ENCODE measurements around the gene MZT2A.
"Not testable (repeated sequence)": the region's sequence is repeated elsewhere in the genome, so short reads cannot be mapped to it uniquely, and the experiment has no call there.

Gene MZT2A

DNA sequence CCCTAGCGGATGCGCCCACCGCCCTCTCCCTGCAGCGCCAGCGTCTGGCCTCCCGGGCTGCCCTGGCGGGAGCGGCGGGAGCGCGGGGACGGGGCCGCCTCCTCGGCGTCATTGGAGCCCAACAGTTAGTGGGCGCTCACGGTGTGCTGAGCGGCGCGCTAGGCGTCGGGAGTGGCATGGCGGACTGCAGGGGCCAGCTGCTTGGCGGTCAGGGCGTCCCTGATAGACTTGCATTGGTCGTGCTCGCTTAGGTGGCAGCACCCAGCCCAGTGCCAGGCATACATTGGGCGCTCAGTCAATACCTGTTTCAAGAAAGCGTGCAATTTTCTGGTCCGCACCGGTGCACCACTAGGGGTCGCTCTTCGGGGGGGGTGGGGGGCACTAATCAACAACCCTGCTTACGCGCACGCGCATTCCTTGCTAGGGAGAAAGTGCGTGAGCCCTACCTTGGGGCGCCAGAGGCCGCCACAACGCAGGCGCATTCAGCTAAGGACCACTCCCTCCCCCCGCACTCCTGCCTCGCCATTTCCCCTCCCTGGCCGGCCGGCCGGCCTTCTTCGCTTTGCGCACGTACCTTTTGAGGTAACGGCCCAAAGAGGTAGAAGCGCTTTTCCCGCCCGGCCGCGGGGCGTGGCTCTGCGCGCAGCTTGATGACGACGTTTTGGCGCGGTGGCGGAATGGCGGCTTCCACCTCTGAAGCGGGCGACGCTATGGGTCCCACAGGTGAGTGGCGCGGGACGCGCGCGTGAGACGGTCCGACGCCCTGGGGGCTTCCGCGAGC is 411 bp upstream of the MZT2A start:
- ATAC-seq (ENCODE audit: low read depth) (peak; percentile 76), DNase-seq (ENCODE audit: low spot score) (peak; percentile 97)
- Histone ChIP-seq H3K4me1 (ENCODE audit: insufficient read depth, poor library complexity, severe bottlenecking) (no peaks in the 10 kb centered on the region), H3K36me3 (ENCODE audit: low read depth) (peaks cover 13% of the 10 kb centered on the region), H3K9me3 (ENCODE audit: severe bottlenecking) (no peaks in the 10 kb centered on the region), H3K27ac (ENCODE audit: poor library complexity, severe bottlenecking) (peak overlapping the region; percentile 59), H3K27me3 (ENCODE audit: insufficient read depth, poor library complexity, severe bottlenecking) (no peaks in the 10 kb centered on the region), H3K4me3 (ENCODE audit: severe bottlenecking) (peak overlapping the region; percentile 91)
- TF ChIP-seq, protein P1, sequence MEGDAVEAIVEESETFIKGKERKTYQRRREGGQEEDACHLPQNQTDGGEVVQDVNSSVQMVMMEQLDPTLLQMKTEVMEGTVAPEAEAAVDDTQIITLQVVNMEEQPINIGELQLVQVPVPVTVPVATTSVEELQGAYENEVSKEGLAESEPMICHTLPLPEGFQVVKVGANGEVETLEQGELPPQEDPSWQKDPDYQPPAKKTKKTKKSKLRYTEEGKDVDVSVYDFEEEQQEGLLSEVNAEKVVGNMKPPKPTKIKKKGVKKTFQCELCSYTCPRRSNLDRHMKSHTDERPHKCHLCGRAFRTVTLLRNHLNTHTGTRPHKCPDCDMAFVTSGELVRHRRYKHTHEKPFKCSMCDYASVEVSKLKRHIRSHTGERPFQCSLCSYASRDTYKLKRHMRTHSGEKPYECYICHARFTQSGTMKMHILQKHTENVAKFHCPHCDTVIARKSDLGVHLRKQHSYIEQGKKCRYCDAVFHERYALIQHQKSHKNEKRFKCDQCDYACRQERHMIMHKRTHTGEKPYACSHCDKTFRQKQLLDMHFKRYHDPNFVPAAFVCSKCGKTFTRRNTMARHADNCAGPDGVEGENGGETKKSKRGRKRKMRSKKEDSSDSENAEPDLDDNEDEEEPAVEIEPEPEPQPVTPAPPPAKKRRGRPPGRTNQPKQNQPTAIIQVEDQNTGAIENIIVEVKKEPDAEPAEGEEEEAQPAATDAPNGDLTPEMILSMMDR (IDR thresholded peaks at IDR 0.05; ENCODE audit: poor library complexity, severe bottlenecking) = peak; percentile 89

DNA sequence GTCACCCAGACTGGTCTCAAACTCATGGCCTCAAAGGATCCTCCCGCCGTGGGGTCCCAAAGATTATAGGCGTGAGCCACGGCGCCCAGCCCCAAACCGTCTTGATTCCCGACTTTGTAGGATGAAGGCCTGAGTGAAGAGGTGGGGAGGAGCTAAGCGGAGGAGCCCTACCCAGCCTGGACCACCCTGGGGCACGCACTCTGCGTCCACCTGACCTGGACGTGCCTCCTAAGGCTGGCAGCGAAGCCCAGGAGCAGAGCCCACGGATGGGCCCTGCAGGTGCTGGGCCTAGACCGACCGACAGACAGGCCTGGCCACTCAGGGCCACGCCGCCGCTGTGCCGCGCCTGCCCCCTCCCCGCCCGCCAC is 744 bp downstream of the MZT2A start:
- H3K36me3 ChIP-seq (ENCODE audit: low read depth); H3K27me3 ChIP-seq (ENCODE audit: insufficient read depth, poor library complexity, severe bottlenecking); DNase-seq (ENCODE audit: low spot score); H3K9me3 ChIP-seq (ENCODE audit: severe bottlenecking); H3K4me1 ChIP-seq (ENCODE audit: insufficient read depth, poor library complexity, severe bottlenecking): not testable (repeated sequence)
- peak overlapping the region; percentile 59 for H3K27ac ChIP-seq (ENCODE audit: poor library complexity, severe bottlenecking)
- peak overlapping the region; percentile 91 for H3K4me3 ChIP-seq (ENCODE audit: severe bottlenecking)
- ATAC-seq (ENCODE audit: low read depth) = peak; percentile 15; the same call in 2 of the 3 replicates

DNA sequence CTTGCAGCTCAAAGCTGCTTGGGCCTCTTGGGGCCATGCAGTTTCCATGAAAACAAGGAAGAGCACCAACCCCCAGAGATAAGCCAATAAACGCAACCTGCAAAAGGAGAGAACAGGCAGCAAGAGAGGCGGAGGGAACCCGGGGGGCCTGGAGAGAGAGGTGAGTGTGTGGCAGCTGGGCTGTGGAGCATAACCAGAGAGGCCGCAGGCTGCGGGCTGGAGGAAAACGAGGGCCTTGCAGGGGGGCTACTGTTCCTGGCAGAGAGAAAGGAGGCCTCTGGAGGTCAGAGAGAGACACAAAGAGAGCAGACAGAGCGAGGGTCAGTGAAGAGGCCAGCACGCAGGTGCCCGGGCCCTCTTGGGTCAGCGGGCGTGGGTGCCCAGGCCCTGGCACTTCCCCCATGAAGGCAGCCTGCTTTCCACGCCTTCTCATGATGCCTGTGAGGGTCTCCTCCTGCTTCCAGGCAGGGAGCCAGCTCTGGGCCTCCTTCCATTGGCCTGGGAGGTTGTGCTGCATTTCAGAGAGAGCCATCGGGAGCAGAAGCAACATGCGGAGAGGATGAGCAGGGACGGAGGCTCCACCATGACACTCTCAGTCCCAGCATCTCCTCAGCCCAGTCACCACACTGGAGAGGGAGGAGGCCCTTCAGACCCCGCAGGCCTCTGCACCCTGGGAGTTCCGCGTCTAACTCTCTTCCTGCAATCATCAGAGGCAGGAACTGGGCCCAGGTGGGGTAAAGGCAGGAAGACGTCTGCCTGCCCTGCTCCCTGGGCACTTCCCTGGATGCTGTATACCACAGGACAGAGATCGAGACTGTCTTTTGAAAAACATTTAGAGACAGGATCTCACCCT is 1.4 kb downstream of the MZT2A start:
- H3K36me3 ChIP-seq (ENCODE audit: low read depth); H3K27me3 ChIP-seq (ENCODE audit: insufficient read depth, poor library complexity, severe bottlenecking); DNase-seq (ENCODE audit: low spot score); H3K9me3 ChIP-seq (ENCODE audit: severe bottlenecking); ATAC-seq (ENCODE audit: low read depth); H3K4me1 ChIP-seq (ENCODE audit: insufficient read depth, poor library complexity, severe bottlenecking): not testable (repeated sequence)
- H3K27ac ChIP-seq (ENCODE audit: poor library complexity, severe bottlenecking) = peak overlapping the region; percentile 59
- peak overlapping the region; percentile 91 for H3K4me3 ChIP-seq (ENCODE audit: severe bottlenecking)

DNA sequence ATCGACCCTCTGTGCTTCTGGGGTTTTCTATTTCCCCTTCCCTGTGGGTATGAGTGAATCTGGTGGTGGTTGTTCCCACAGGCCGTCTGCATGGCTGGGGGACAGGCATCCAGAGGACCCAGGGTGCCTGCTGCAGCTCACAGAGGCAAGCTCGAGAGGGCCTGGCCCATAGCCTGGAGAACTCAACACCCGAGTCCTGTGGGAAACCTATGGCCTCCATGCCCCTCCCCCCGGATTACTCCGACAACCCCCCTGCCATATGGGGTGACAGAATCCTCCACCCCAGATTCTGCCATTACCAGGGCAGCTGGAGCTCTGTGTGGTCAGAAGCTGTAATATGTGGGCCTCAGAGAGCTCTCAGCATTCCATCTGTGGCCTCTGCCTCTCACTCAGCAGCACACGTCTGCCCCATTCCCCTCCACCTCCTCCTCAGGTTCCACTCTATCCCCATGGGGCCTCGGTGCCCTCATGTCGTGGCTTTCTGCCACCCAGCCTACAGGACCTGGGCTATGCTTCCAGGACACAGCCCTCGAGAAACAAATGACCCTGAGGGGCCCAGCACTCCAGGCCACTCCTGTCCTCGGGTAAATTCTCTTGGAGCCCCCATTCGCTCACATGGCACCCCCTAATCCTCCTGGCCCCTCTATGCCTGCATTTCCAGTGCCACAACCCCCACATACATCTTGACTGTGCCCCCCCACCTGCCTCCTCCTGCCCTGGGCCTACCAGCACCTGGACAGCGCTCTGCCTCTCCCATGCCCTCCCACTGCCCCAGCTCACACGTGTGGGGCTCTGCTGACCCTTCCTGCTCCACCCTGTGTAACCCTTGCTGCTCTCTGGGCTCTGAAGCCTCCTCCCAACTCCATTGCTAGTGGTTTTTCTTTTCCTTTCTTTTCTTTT is 3.6 kb downstream of the MZT2A start:
- Histone ChIP-seq H3K36me3 (ENCODE audit: low read depth) (peaks cover 8% of the 10 kb centered on the region; the same call in 1 of the 2 replicates), H3K27ac (ENCODE audit: poor library complexity, severe bottlenecking) (no peak overlapping the region), H3K4me1 (ENCODE audit: insufficient read depth, poor library complexity, severe bottlenecking) (no peaks in the 10 kb centered on the region), H3K4me3 (ENCODE audit: severe bottlenecking) (no peak overlapping the region), H3K9me3 (ENCODE audit: severe bottlenecking) (no peaks in the 10 kb centered on the region), H3K27me3 (ENCODE audit: insufficient read depth, poor library complexity, severe bottlenecking) (no peaks in the 10 kb centered on the region)
- ATAC-seq (ENCODE audit: low read depth) = no peak
- no peak for DNase-seq (ENCODE audit: low spot score)
- TF ChIP-seq, protein P1 (IDR thresholded peaks at IDR 0.05; ENCODE audit: poor library complexity, severe bottlenecking) = no peak

DNA sequence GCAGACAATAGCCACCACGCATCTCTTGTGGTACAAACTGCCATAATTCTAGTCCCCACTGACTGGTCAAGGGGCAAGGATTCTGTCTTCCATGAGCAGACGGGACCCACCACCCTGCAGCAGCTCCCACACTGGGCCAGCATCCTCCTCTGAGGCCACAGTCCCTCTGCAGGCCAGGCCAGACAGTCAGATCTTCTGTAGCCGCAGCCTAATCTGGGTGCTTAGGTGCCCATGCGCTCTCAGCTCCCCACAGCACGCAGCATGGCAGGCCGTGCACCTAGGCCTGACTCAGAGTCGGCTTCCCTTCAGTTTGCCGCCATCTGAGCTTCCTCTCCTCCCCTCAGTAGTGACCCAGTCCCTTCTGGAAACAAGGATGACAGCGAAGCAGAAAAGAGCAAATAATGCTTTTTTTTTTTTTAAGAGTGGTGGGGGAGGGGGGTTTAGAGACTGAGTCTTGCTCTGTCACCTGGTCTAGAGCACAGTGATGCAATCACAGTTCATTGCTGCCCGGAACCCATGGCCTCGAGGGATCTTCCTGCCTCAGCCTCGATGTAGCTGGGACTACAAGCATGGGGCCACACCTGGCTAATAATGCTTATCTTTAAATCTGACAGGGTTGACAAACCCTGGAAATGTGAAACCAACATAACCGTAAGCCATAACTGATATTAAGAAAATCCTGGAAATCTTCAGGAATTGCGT is 5.8 kb downstream of the MZT2A start:
- not testable (repeated sequence) for H3K4me1 ChIP-seq (ENCODE audit: insufficient read depth, poor library complexity, severe bottlenecking); DNase-seq (ENCODE audit: low spot score); H3K4me3 ChIP-seq (ENCODE audit: severe bottlenecking); H3K9me3 ChIP-seq (ENCODE audit: severe bottlenecking); ATAC-seq (ENCODE audit: low read depth); H3K36me3 ChIP-seq (ENCODE audit: low read depth); H3K27ac ChIP-seq (ENCODE audit: poor library complexity, severe bottlenecking); H3K27me3 ChIP-seq (ENCODE audit: insufficient read depth, poor library complexity, severe bottlenecking)

DNA sequence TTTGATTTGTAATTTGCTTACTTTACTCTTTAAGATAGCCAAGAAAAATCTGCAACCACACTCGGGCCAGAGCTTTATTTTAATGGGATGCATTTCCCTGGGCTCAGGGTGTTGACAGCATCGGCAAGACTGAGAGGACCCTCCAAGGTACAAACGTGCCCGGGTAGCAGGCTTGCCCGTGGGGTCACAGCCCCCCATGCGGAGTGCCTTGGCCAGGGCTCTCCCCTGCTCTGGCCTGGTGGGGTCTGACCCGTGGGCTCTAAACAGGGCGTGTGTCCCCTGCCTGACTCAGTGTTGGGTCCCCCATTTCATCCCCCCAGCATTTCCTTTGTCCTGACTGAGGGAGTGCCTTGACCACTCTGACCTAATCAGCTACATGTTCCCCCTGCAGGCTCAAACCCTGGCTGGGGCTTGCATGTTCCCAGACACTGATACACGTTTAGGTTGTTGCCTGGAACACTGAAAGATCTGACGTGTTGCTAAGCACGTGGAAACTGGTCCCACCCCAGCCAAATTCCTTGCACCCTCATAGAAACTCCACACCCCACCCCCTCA is 7.2 kb downstream of the MZT2A start:
- not testable (repeated sequence) for H3K27ac ChIP-seq (ENCODE audit: poor library complexity, severe bottlenecking); H3K27me3 ChIP-seq (ENCODE audit: insufficient read depth, poor library complexity, severe bottlenecking); ATAC-seq (ENCODE audit: low read depth); DNase-seq (ENCODE audit: low spot score); H3K4me3 ChIP-seq (ENCODE audit: severe bottlenecking); H3K36me3 ChIP-seq (ENCODE audit: low read depth); H3K4me1 ChIP-seq (ENCODE audit: insufficient read depth, poor library complexity, severe bottlenecking); H3K9me3 ChIP-seq (ENCODE audit: severe bottlenecking)

DNA sequence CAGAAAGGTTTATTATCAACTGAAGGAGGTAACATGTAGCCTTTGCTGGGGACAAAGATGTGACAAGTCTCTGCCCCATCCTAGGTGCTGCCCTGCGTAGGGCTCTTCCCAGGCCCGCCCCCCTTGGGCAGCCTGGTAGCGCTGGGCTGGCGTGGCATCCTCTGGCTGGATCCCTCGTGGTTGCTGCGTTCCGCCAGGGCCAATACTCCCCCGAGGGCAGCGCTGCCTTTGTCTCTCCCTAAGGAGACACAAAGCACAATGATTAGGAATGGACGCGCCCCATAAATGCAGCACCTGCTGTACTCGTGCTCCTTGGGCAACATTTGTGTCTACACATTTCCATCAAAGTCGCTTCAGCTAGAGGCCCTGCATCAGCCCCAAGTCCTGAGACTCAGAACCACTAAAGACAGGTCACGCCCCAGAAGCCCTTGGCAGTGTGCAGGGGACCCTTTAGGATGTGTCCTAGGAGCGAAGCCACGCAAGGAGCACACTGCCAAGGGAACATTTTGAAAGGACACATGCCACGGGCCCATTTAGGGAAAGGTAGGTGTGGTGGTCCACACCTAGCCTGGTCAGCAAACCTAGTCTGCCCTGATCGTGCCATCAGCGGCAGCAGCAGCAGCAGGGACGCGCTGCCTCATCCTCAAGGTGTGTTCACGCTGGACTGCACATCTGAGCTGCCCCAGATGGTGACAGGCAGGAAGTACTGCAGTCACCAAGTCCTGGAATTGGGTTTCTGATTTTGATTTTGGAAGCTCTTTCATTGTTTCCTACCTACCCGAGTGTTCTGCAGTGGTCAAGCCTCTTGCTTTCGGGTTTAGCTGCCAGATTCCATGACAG is 8.0 kb downstream of the MZT2A start:
- ATAC-seq (ENCODE audit: low read depth); DNase-seq (ENCODE audit: low spot score); H3K36me3 ChIP-seq (ENCODE audit: low read depth); H3K27me3 ChIP-seq (ENCODE audit: insufficient read depth, poor library complexity, severe bottlenecking); H3K27ac ChIP-seq (ENCODE audit: poor library complexity, severe bottlenecking); H3K4me1 ChIP-seq (ENCODE audit: insufficient read depth, poor library complexity, severe bottlenecking); H3K9me3 ChIP-seq (ENCODE audit: severe bottlenecking); H3K4me3 ChIP-seq (ENCODE audit: severe bottlenecking): not testable (repeated sequence)

Data from RWPE2 (cell line).